Gastroesophageal sphincter (tissue), 4 donors: ENCODE results near the gene HMGXB3. TPM values are rescaled to one million over a fixed set of nuclear protein-coding genes. Genes with fewer than 3 reads are reported as not detected.

Source experiments
- ATAC-seq: fragments of 150-250 bp; one replicate; pipeline ENCODE4 v1.9.1; 2016; ENCODE audit warnings: mild to moderate bottlenecking, moderate library complexity
- H3K27ac ChIP-seq, 4 donors: fragments of 200-600 bp; sonication (generic) in 3 of 4; 1 replicate in 3 of 4; 2 replicates in 1 of 4; pipeline ENCODE4 v1.5.1; 2016 to 2019
- H3K27me3 ChIP-seq: fragments of 200-600 bp; sonication (generic); one replicate; pipeline ENCODE4 v1.5.1; 2019
- H3K36me3 ChIP-seq, 2 donors: fragments of 200-600 bp; sonication (generic); one replicate each; pipeline ENCODE4 v1.5.1; 2019; ENCODE audit warnings: control low read depth in 1 of 2
- H3K4me1 ChIP-seq, 3 donors: fragments of 200-600 bp; sonication (generic); 1 replicate in 2 of 3; 2 replicates in 1 of 3; pipeline ENCODE4 v1.5.1; 2016 to 2019; ENCODE audit warnings: control low read depth in 2 of 3
- H3K4me3 ChIP-seq, 2 donors: fragments of 200-600 bp; sonication (generic); one replicate each; pipeline ENCODE4 v1.5.1; 2019; ENCODE audit warnings: mild to moderate bottlenecking in 1 of 2, moderate library complexity in 1 of 2
- H3K9me3 ChIP-seq, 3 donors: fragments of 200-600 bp; sonication (generic); one replicate each; pipeline ENCODE4 v1.5.1; 2017 to 2019; ENCODE audit warnings: control low read depth in 2 of 3
- CTCF ChIP-seq, 4 experiments: fragments of 200-600 bp in 2 of 4; fragments of 450-650 bp in 2 of 4; sonication (generic) in 1 of 4; IDR thresholded peaks; one replicate each; pipeline ENCODE4 v1.5.1; 2017 to 2019; ENCODE audit warnings: antibody characterized with exemption in 4 of 4, mild to moderate bottlenecking in 2 of 4, moderate library complexity in 2 of 4
- EP300 ChIP-seq: sonication (generic); formaldehyde crosslinking; IDR thresholded peaks from one replicate; pipeline ENCODE4 v1.6.1; 2017; ENCODE audit warnings: antibody characterized with exemption, mild to moderate bottlenecking
- POLR2A ChIP-seq, 2 donors: fragments of 450-650 bp; IDR thresholded peaks; one replicate each; pipeline ENCODE4 v1.6.1; 2017; ENCODE audit warnings: antibody characterized with exemption in 2 of 2, mild to moderate bottlenecking in 2 of 2, moderate library complexity in 1 of 2
- POLR2AphosphoS5 ChIP-seq: sonication (generic); formaldehyde crosslinking; IDR thresholded peaks from one replicate; pipeline ENCODE4 v1.6.1; 2017; ENCODE audit warnings: antibody characterized with exemption
- WGBS, 2 donors: methylation state at CpG; one replicate each; pipeline ENCODE4 v1.1.5; 2018; ENCODE audit warnings: low coverage in 1 of 2; 5-methylcytosine and 5-hydroxymethylcytosine counted together
- total RNA-seq, 4 donors: library from RNA; depleted of rRNA; stranded (reverse); fragments of >200 nt; gene quantifications; one replicate each; pipeline ENCODE4 v1.1.0, GENCODE V29; 2016

HMGXB3 gene
- total RNA-seq, 4 donors from 2014 or later: 21.8 to 30.2 (median 24.2) TPM

- Histone ChIP-seq H3K36me3 (no peaks in the 10 kb centered on the region), H3K27ac (peak within 1 kb of the TSS; percentile 89 to 93 (median 90)), H3K4me3 (peak within 1 kb of the TSS; percentile 53 to 84), H3K9me3 (no peaks in the 10 kb centered on the region), H3K27me3 (no peaks in the 10 kb centered on the region), H3K4me1 (peaks cover 0 to 24% (median 4%) of the 10 kb centered on the region in 3 donors)
- 0% methylated on average over 1 of the region's 84 CpGs; no CpG with 5 or more reads in 1 of the 2 donors for WGBS, 2 donors
- TF ChIP-seq CTCF (IDR thresholded peaks at IDR 0.05) (peak in 3 of 4 experiments; percentile 15 to 26 (median 15)), POLR2AphosphoS5 (peak; percentile 98), POLR2A (IDR thresholded peaks at IDR 0.05) (peak; percentile 88 to 89), EP300 (no peak)
- peak; percentile 99 for ATAC-seq
Measured at GRCh38 chr5:149960272-149961185, 40.0 kb upstream of the HMGXB3 start, which contains the start of gene SLC26A2. SLC26A2 (plus strand) TSS chr5:149960758; CDS start chr5:149977653, 16,895 bp downstream.

GRCh38 chr5:149961186-149961685 is 39.3 kb upstream of the HMGXB3 start:
- Histone ChIP-seq H3K36me3 (no peaks in the 10 kb centered on the region), H3K27ac (peak overlapping the region; percentile 8 to 93 (median 90)), H3K4me1 (peaks cover 0 to 24% (median 4%) of the 10 kb centered on the region in 3 donors), H3K4me3 (peak overlapping the region; percentile 53 to 84), H3K27me3 (no peaks in the 10 kb centered on the region), H3K9me3 (no peaks in the 10 kb centered on the region)
- 32 to 78% methylated on average over 3 to 10 of the region's 23 CpGs for WGBS, 2 donors
- ATAC-seq: no peak
- no peak for TF ChIP-seq POLR2AphosphoS5
- peak in 1 of 4 experiments; percentile 1 for TF ChIP-seq CTCF (IDR thresholded peaks at IDR 0.05)
- no peak for TF ChIP-seq POLR2A (IDR thresholded peaks at IDR 0.05)

- no peaks in the 10 kb centered on the region for H3K27me3 ChIP-seq
- TF ChIP-seq POLR2AphosphoS5 (no peak), POLR2A (IDR thresholded peaks at IDR 0.05) (no peak), CTCF (IDR thresholded peaks at IDR 0.05) (peak in 3 of 4 experiments; percentile 10 to 35 (median 20)), EP300 (no peak)
- peaks cover 0 to 24% (median 4%) of the 10 kb centered on the region in 3 donors for H3K4me1 ChIP-seq
- no peak for ATAC-seq
- H3K27ac ChIP-seq: peak overlapping the region in 1 of 4 donors; percentile 91
- no peaks in the 10 kb centered on the region for H3K36me3 ChIP-seq
- H3K9me3 ChIP-seq: no peaks in the 10 kb centered on the region
- WGBS, 2 donors: 31 to 61% methylated on average over 3 to 5 of the region's 6 CpGs
- H3K4me3 ChIP-seq: no peak overlapping the region
Measured at GRCh38 chr5:149961957-149962409, 38.6 kb upstream of the HMGXB3 start.

GRCh38 chr5:149962601-149963300 is 37.8 kb upstream of the HMGXB3 start:
- no peak overlapping the region for H3K27ac ChIP-seq
- 86 to 92% methylated on average over 3 to 5 of the region's 5 CpGs for WGBS, 2 donors
- no peak overlapping the region for H3K4me3 ChIP-seq
- no peaks in the 10 kb centered on the region for H3K9me3 ChIP-seq
- TF ChIP-seq POLR2AphosphoS5 (no peak), EP300 (no peak), POLR2A (IDR thresholded peaks at IDR 0.05) (no peak), CTCF (IDR thresholded peaks at IDR 0.05) (no peak)
- ATAC-seq: no peak
- peaks cover 0 to 24% (median 4%) of the 10 kb centered on the region in 3 donors for H3K4me1 ChIP-seq
- no peaks in the 10 kb centered on the region for H3K36me3 ChIP-seq
- no peaks in the 10 kb centered on the region for H3K27me3 ChIP-seq
